ENCODE measurements around the gene POU2F1. TPM values are rescaled to one million over a fixed set of nuclear protein-coding genes. Genes with fewer than 3 reads are reported as not detected.

Gene POU2F1
- total and polyA plus RNA-seq, 2 experiments from 2014 or later, result 38.8 to 66.1 TPM

- no peak for TF ChIP-seq ZNF462 (CRISPR knock-in tag; IDR thresholded peaks at IDR 0.05)
- TF ChIP-seq ZNF331 (CRISPR knock-in tag; IDR thresholded peaks at IDR 0.05; ENCODE audit: low read depth), result no peak
- no peak for TF ChIP-seq CREB1 (CRISPR knock-in tag; IDR thresholded peaks at IDR 0.05; ENCODE audit: low read depth)
- TF ChIP-seq ZNF114 (CRISPR knock-in tag; IDR thresholded peaks at IDR 0.05), result no peak
These were observed 113.0 kb downstream of the POU2F1 start (continued) for GRCh38 chr1:167333703-167334102.

DNA sequence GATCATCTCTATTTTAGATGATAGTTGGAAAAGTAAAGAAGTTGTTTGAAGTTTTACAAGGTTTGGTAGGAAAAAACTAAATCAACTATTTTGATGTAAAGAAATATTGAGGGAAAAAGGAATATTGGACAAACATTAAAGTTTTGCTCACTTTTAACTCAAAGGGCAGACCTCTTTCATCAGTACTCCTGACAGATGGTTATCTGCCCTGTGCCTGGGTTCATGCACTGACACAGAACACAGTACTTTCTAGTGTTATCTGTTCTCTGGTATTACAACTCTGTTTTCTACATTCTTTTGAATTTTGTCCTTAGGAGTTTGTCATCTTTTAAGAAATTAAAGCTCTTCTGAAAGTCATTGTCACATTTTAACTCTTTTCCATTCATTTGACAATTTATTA is 118.7 kb downstream of the POU2F1 start:
- Histone ChIP-seq H2AFZ (no peak overlapping the region), H3K79me2 (replicated peaks; ENCODE audit: insufficient read depth) (peaks cover 52% of the 10 kb centered on the region), H3K4me1 (ENCODE audit: insufficient read depth) (peaks cover 11% of the 10 kb centered on the region), H3K27ac (ENCODE audit: low read depth) (no peak overlapping the region), H3K27me3 (ENCODE audit: insufficient read depth) (no peaks in the 10 kb centered on the region), H4K20me1 (replicated peaks; ENCODE audit: insufficient read depth) (peaks cover 5% of the 10 kb centered on the region; the same call in 1 of the 2 replicates), H3K4me2 (no peak overlapping the region), H3K4me3 (no peak overlapping the region), H3K36me3 (ENCODE audit: insufficient read depth) (no peaks in the 10 kb centered on the region), H3K9me2 (ENCODE audit: insufficient read depth) (no peaks in the 10 kb centered on the region), H3F3A (replicated peaks; ENCODE audit: low read depth) (no peaks in the 10 kb centered on the region)
- H3K4me1 Mint-ChIP-seq, result peaks cover 14% of the 10 kb centered on the region
- H3K27me3 Mint-ChIP-seq (ENCODE audit: insufficient read depth, low read depth, poor library complexity), result peaks cover 3% of the 10 kb centered on the region
- H3K9me3 Mint-ChIP-seq, result no peaks in the 10 kb centered on the region
- H3K36me3 Mint-ChIP-seq (ENCODE audit: low read depth), result peaks cover 45% of the 10 kb centered on the region
- no peak overlapping the region for H3K4me3 Mint-ChIP-seq
- H3K27ac Mint-ChIP-seq, result no peak overlapping the region
- no peak for DNase-seq (ENCODE audit: low spot score)
- no peak for ATAC-seq
- TF ChIP-seq, protein P1, sequence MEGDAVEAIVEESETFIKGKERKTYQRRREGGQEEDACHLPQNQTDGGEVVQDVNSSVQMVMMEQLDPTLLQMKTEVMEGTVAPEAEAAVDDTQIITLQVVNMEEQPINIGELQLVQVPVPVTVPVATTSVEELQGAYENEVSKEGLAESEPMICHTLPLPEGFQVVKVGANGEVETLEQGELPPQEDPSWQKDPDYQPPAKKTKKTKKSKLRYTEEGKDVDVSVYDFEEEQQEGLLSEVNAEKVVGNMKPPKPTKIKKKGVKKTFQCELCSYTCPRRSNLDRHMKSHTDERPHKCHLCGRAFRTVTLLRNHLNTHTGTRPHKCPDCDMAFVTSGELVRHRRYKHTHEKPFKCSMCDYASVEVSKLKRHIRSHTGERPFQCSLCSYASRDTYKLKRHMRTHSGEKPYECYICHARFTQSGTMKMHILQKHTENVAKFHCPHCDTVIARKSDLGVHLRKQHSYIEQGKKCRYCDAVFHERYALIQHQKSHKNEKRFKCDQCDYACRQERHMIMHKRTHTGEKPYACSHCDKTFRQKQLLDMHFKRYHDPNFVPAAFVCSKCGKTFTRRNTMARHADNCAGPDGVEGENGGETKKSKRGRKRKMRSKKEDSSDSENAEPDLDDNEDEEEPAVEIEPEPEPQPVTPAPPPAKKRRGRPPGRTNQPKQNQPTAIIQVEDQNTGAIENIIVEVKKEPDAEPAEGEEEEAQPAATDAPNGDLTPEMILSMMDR (conservative IDR thresholded peaks at IDR 0.05; ENCODE audit: low read depth in 2 of 2), result no peak
- TF ChIP-seq, protein P2, sequence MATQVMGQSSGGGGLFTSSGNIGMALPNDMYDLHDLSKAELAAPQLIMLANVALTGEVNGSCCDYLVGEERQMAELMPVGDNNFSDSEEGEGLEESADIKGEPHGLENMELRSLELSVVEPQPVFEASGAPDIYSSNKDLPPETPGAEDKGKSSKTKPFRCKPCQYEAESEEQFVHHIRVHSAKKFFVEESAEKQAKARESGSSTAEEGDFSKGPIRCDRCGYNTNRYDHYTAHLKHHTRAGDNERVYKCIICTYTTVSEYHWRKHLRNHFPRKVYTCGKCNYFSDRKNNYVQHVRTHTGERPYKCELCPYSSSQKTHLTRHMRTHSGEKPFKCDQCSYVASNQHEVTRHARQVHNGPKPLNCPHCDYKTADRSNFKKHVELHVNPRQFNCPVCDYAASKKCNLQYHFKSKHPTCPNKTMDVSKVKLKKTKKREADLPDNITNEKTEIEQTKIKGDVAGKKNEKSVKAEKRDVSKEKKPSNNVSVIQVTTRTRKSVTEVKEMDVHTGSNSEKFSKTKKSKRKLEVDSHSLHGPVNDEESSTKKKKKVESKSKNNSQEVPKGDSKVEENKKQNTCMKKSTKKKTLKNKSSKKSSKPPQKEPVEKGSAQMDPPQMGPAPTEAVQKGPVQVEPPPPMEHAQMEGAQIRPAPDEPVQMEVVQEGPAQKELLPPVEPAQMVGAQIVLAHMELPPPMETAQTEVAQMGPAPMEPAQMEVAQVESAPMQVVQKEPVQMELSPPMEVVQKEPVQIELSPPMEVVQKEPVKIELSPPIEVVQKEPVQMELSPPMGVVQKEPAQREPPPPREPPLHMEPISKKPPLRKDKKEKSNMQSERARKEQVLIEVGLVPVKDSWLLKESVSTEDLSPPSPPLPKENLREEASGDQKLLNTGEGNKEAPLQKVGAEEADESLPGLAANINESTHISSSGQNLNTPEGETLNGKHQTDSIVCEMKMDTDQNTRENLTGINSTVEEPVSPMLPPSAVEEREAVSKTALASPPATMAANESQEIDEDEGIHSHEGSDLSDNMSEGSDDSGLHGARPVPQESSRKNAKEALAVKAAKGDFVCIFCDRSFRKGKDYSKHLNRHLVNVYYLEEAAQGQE (IDR thresholded peaks at IDR 0.05; ENCODE audit: unreplicated experiment), result no peak
- no peak for TF ChIP-seq JUNB (IDR thresholded peaks at IDR 0.05; ENCODE audit: unreplicated experiment)
- no peak for TF ChIP-seq EZH2phosphoT487 (IDR thresholded peaks at IDR 0.05; ENCODE audit: unreplicated experiment)
- TF ChIP-seq ZNF331 (CRISPR knock-in tag; IDR thresholded peaks at IDR 0.05; ENCODE audit: low read depth), result no peak
- TF ChIP-seq STAT1 (IDR thresholded peaks at IDR 0.05; ENCODE audit: unreplicated experiment), result no peak
- no peak for TF ChIP-seq POLR2AphosphoS5 (IDR thresholded peaks at IDR 0.05; ENCODE audit: low read depth)
- no peak for TF ChIP-seq CREB1 (CRISPR knock-in tag; IDR thresholded peaks at IDR 0.05; ENCODE audit: low read depth)
- TF ChIP-seq, protein P3, sequence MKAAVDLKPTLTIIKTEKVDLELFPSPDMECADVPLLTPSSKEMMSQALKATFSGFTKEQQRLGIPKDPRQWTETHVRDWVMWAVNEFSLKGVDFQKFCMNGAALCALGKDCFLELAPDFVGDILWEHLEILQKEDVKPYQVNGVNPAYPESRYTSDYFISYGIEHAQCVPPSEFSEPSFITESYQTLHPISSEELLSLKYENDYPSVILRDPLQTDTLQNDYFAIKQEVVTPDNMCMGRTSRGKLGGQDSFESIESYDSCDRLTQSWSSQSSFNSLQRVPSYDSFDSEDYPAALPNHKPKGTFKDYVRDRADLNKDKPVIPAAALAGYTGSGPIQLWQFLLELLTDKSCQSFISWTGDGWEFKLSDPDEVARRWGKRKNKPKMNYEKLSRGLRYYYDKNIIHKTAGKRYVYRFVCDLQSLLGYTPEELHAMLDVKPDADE (IDR thresholded peaks at IDR 0.05), result no peak
- no peak for TF ChIP-seq EZH2 (IDR thresholded peaks at IDR 0.05; ENCODE audit: low read depth, unreplicated experiment)
